ENCODE results near the gene SLC7A4.
"Not testable (repeated sequence)": the region's sequence is repeated elsewhere in the genome, so short reads cannot be mapped to it uniquely, and the experiment has no call there.

The SLC7A4 gene

DNA sequence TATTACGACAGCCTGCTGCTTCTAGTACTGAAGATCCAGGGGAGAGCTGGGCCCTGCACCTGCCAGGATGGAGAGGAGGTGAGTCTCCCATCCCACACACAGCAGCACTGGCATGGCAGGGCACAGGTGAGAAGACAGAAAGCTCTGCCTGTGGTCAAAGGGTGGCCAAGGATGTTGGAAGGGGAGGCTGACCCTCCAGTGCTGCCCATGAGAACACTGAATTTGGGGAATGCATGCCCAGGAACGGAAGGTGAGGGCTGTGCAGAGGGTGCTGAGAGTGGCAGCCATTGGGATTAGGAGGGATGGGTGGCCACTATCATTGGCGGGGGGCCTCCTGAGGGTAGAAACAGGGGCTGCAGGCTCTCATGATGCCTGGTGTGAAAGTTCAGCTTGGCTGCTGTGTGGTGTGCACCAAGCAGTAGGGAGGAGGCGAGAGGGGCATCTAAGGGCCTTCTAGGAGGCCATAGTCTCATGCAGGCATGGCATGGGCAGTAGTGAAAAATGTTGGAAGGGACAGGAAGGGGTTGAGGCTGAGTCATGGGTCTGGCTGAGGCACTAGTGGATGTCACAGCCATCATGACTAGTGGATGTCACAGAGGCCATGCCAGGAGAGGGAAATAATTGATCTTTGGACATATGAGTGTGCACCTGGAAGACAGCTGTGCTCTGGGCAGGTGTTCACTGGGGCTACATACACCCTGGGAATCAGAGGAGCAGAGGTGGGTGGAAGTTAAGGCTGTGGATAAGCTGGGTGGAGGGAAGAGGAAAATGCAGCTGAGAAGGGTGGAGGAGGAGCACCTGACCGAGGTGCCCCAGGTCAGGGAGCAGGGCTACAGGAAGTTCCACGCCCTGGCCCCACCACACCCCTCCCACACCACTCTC lies 10.9 kb upstream of the SLC7A4 start:
- DNase-seq, result no peak

GRCh38 chr22:21041937-21042336 lies 9.6 kb upstream of the SLC7A4 start:
- no peak for DNase-seq

DNA sequence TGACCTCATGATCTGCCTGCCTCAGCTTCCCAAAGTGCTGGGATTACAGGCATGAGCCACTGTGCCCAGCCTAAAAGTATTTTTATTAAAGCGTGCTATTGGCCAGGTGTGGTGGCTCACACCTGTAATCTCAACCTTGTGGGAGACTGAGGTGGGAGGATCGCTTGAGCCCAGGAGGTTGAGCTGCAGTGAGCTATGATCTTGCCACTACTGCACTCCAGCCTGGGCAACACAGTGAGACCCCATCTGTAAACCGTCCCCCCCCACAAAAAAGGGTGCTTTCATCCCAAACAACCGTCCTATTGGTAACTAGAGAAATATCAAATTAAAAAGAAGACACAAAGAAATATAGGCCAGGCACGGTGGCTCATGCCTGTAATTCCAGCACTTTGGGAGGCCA lies 6.8 kb upstream of the SLC7A4 start:
- not testable (repeated sequence) for DNase-seq

GRCh38 chr22:21038405-21038804 lies 6.0 kb upstream of the SLC7A4 start:
- DNase-seq, result no peak

DNA sequence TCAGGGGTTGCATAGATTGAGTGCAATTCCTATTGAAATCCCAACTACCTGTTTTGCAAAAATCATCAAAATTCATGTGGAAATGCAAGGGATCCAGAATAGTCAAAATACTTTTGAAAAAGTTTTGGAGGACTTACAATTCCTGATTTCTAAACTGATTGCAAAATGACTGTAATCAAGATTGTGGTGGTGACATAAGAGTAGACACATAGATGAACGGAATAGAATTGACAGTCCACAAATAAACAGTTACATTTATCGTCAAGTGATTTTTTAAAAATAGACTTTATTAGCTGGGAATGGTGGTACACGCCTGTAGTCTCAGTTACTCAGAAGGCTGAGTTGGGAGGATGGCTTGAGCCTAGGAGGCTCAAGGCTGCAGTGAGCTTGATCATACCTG lies 2.6 kb upstream of the SLC7A4 start:
- no peak for DNase-seq

GRCh38 chr22:21033895-21034294 lies 1.5 kb upstream of the SLC7A4 start:
- DNase-seq, result no peak

- no peak for DNase-seq
Observed at GRCh38 chr22:21032868-21033688, 717 bp upstream of the SLC7A4 start.

GRCh38 chr22:21031545-21032036 lies 770 bp downstream of the SLC7A4 start:
- DNase-seq, result no peak

- no peak for DNase-seq
Observed at GRCh38 chr22:21030621-21031544, 1.5 kb downstream of the SLC7A4 start.

DNA sequence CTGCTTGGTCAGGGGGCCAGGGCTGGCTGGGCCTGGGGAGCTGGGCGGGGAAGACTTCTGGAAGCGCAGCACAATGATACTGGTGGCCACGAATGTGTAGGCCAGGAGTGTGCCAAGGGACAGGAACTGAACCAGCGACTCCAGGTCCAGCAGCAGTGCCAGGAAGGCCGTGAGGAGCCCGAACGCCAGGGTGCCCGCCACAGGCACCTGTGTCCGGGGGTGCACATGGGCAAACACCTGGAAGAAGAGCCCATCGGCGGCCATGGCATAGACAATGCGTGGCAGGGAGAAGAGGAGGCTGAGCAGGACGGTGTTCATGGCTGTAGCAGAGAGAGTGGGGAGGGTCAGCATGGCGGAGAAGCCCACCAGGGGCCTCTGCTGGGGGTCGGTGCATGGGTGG lies 2.3 kb downstream of the SLC7A4 start:
- DNase-seq, result no peak

GRCh38 chr22:21029486-21030025 lies 2.8 kb downstream of the SLC7A4 start:
- no peak for DNase-seq

DNA sequence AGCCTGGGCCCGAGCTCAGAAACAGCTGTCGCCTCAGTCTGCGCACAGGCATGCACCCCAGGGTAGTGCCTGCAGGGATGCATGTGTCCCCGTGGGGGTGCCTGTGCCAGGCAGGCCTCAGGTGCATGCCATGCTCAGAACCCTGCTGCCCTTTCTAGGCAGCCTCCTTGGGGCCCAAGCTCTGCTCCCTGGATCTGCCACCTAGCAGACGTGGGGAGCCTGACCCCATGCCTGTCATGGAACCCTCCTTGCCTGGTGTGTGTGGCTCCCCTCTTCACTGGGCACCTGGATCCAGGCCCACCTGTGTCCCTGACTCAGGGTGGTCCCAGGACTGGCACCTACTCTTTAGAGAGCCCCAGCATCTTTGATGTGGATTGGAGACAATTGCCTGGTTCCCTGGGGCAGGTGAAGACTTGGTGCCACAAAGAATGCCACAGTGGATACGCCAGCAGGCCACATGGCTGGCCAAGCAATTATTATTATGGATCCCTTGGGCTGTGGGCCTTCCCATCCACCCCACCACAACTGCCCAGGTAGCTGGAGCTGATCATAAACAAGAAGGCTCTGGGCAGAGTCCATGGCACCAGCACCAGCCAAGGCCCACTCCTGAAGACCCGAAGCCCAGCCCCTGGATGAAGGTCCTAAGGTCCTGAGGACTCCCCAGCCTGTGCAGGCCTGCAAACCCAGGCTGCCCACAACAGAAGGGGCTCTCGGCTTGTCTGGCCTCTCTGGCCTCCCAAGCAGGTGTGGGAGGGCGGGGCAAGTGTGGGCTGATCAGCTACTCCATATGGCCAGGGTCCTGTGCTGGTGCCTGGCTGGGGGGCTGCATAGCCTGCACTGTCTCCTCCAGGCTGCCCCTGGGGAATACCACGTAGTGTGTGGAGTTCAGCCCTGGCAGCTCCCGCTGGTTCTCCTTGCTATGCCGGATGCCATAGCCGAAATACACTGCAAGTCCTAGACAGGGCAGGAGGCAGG lies 3.8 kb downstream of the SLC7A4 start:
- DNase-seq, result no peak

DNA sequence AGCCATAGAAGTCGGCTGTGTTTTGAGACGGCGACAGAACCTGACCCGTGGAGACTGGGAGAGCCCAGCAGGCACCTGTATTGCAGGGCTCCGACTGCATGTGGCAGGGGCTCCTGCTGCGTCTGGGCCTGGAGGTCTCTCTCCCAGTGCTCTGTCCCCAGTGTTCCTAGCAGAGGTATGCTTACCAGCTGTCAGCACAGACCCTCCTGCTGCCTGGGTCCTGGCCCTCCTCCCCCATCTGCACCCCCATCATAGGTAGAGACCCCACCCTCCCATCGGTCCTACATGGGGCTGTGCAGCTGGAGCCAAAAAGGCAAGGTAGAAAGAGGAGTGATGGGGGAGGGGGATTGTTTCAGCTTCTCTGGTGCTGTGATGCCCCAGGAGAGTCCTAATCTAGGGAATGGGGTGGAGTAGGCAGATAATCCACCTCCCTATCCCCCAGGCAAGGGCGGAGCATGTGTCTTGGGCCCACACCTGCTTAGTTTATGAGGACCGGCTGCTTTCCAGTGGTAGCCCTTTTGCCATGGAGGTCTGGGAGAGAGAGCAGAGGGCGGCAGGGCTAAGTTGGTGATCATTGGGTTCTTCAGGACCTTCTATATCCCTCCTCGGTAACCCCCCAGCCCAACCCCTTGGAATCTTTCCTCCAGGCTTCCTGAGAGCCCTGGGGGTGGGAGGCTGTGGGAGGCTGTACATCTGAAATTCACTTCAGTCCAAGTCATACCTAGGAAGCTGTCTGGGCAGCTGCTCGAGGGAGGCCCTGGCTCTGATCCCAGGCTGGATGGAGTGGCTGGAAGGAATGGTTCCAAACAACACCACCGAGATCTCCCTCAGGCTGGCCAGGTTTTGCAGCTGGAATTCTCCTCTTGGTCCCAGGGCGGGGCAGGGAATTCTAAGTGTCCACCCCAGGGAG lies 5.3 kb downstream of the SLC7A4 start:
- no peak for DNase-seq

- no peak for DNase-seq
Observed at GRCh38 chr22:21025763-21026755, 6.3 kb downstream of the SLC7A4 start.

DNA sequence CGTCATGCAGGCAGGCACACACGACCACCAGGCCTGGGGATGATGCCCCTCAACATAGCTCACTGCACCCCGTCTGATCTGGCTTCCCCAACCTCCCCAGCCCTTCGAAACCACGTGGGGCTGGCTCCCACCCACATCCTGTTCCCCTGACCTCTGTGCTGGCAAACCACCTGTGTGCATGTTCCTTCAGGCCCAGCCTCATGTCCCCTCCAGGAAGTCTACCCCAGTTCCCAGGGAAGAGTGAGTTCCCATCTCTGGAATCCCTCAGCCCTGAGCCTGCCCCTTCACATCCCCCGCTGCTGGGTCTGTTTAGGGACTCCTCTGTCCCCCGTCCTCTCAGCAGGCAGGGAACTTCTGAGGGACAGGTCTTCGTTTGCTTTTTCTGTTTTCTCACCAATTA lies 7.1 kb downstream of the SLC7A4 start:
- DNase-seq, result no peak

- no peak for DNase-seq
Observed at GRCh38 chr22:21022955-21023614, 9.3 kb downstream of the SLC7A4 start.

DNA sequence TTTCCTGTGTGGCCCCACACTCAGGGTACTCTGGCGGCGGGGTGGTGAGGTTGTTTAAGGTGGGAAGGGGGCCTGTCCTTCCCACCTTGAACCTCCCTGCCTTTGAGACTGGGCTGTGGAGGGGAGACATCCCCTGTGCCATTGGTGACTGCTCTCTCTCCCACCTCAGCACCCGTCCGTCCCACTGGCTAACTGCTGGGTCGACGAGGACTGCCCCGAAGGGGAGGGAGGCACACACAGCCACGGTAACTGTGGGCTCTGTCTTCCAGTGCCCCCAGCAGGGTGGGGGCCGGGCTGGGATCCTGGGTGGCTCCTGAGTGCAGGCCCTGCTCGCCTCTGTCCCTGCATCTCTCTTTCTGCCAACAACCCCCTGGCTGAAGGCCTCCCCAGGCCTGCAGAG lies 9.9 kb downstream of the SLC7A4 start:
- DNase-seq, result no peak

DNA sequence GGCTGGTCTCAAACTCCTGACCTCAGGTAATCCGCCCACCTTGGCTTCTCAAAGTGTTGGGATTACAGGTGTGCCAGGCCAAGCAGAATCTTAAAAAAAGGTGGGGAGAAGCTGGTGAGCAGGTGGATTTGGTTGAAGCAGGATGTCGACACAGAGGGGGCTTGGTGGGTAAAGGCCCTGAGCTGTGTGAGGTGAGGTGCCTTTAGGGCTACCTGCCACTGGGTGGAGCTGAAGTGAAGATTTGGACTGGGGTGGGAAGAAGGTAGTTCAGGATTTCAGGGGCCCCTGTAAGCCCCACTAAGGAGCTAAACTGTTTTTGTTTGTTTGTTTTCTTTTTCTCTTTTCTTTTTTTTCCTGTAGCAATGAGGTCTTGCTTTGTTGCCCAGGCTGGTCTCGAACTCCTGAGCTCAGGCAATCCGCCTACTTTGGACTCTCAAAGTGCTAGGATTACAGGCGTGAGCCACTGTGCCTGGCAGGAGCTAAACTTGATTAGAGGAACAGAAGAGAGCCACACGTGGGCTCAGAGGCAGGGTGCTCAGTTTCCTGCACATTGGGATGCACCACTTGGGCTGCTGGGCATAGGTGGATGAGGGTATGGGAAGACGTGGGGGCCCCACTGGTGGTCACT lies 11.4 kb downstream of the SLC7A4 start:
- peak; percentile 2 for DNase-seq
